Mesendoderm (in vitro differentiated cells): ENCODE results near the gene NAV2.

ENCODE experiments used
- DNase-seq: peaks from one replicate; pipeline ENCODE4 v3.0.0; 2013
- H2AK5ac ChIP-seq: 2 replicates; pipeline ENCODE4 v1.6.1; 2013; ENCODE audit warnings: low read length, inconsistent platforms
- H2BK120ac ChIP-seq: 2 replicates; pipeline ENCODE4 v1.6.1; 2013; ENCODE audit warnings: low read depth, mild to moderate bottlenecking, low read length, moderate library complexity, mixed read lengths
- H2BK15ac ChIP-seq: replicated peaks from 2 replicates; pipeline ENCODE4 v1.6.1; 2013; ENCODE audit warnings: low read depth, mild to moderate bottlenecking, moderate library complexity
- H2BK5ac ChIP-seq: 2 replicates; pipeline ENCODE4 v1.6.1; 2013; ENCODE audit warnings: low read length, inconsistent platforms
- H3K18ac ChIP-seq: 2 replicates; pipeline ENCODE4 v1.6.1; 2013; ENCODE audit warnings: mild to moderate bottlenecking, low read length, mixed read lengths
- H3K23ac ChIP-seq: one replicate; pipeline ENCODE4 v1.6.1; 2013; ENCODE audit warnings: low read length
- H3K27ac ChIP-seq: 2 replicates; pipeline ENCODE4 v1.5.1; 2013; ENCODE audit warnings: low read depth, mild to moderate bottlenecking, inconsistent platforms, low read length, moderate library complexity
- H3K27me3 ChIP-seq: 2 replicates; pipeline ENCODE4 v1.6.1; 2013; ENCODE audit warnings: low read length, control low read depth, mild to moderate bottlenecking, inconsistent platforms; ENCODE audit not compliant: insufficient read depth, poor library complexity
- H3K36me3 ChIP-seq: 2 replicates; pipeline ENCODE4 v1.6.1; 2013; ENCODE audit warnings: low read length, inconsistent platforms; ENCODE audit not compliant: control insufficient read depth, insufficient read depth
- H3K4ac ChIP-seq: one replicate; pipeline ENCODE4 v1.6.1; 2013; ENCODE audit warnings: low read depth, mild to moderate bottlenecking, low read length, moderate library complexity
- H3K4me1 ChIP-seq: 2 replicates; pipeline ENCODE4 v1.6.1; 2013; ENCODE audit warnings: low read depth, low read length, inconsistent platforms; ENCODE audit not compliant: control insufficient read depth
- H3K4me2 ChIP-seq: 2 replicates; pipeline ENCODE4 v1.6.1; 2013; ENCODE audit warnings: low read length
- H3K4me3 ChIP-seq: 2 replicates; pipeline ENCODE4 v1.5.1; 2013; ENCODE audit warnings: mild to moderate bottlenecking, low read length
- H3K56ac ChIP-seq: one replicate; pipeline ENCODE4 v1.6.1; 2013; ENCODE audit warnings: low read length
- H3K79me1 ChIP-seq: 2 replicates; pipeline ENCODE4 v1.6.1; 2013; ENCODE audit warnings: low read length, inconsistent platforms
- H3K79me2 ChIP-seq: 2 replicates; pipeline ENCODE4 v1.6.1; 2013; ENCODE audit warnings: mild to moderate bottlenecking, low read length; ENCODE audit not compliant: control insufficient read depth, insufficient read depth
- H3K9ac ChIP-seq: 2 replicates; pipeline ENCODE4 v1.6.1; 2013; ENCODE audit warnings: low read length, inconsistent platforms
- H4K5ac ChIP-seq: one replicate; pipeline ENCODE4 v1.6.1; 2013; ENCODE audit warnings: low read length
- H4K8ac ChIP-seq: one replicate; pipeline ENCODE4 v1.6.1; 2013; ENCODE audit warnings: low read depth, mild to moderate bottlenecking, control low read depth, low read length, moderate library complexity
- WGBS: extraction: QIAGEN DNeasy Blood & Tissue Kit; methylation state at CpG from one replicate; pipeline ENCODE4 v1.1.7; 2013; ENCODE audit warnings: low lambda C conversion rate, missing lambda C conversion rate; ENCODE audit not compliant: insufficient coverage; ENCODE audit errors: extremely low coverage; 5-methylcytosine and 5-hydroxymethylcytosine counted together

NAV2 gene

GRCh38 chr11:19739872-19740271 is 27.2 kb downstream of the NAV2 start:
- Histone ChIP-seq H3K9ac (peak overlapping the region; percentile 20), H3K79me2 (no peaks in the 10 kb centered on the region), H2AK5ac (no peak overlapping the region), H3K4me3 (no peak overlapping the region), H4K8ac (no peak overlapping the region), H2BK120ac (no peak overlapping the region), H3K23ac (no peak overlapping the region), H3K27me3 (no peaks in the 10 kb centered on the region), H2BK15ac (no peak overlapping the region), H3K18ac (peak overlapping the region; percentile 52), H3K56ac (no peak overlapping the region), H2BK5ac (no peak overlapping the region), H3K4me2 (no peak overlapping the region), H3K4ac (no peak overlapping the region), H3K79me1 (no peaks in the 10 kb centered on the region), H3K4me1 (peaks cover 1% of the 10 kb centered on the region), H4K5ac (no peak overlapping the region), H3K27ac (no peak overlapping the region), H3K36me3 (no peaks in the 10 kb centered on the region)
- WGBS, result no CpG with 5 or more reads among the region's 4 CpGs
- peak; percentile 60 for DNase-seq

- H4K8ac ChIP-seq, result no peak overlapping the region
- no peak overlapping the region for H2AK5ac ChIP-seq
- DNase-seq, result peak; percentile 45
- H2BK5ac ChIP-seq, result no peak overlapping the region
- no peaks in the 10 kb centered on the region for H3K36me3 ChIP-seq
- WGBS, result no CpG with 5 or more reads among the region's 1 CpG
- H3K4ac ChIP-seq, result no peak overlapping the region
- H3K79me2 ChIP-seq, result no peaks in the 10 kb centered on the region
- H2BK15ac ChIP-seq, result no peak overlapping the region
- H4K5ac ChIP-seq, result no peak overlapping the region
- H3K4me2 ChIP-seq, result no peak overlapping the region
- peaks cover 1% of the 10 kb centered on the region for H3K4me1 ChIP-seq
- H2BK120ac ChIP-seq, result no peak overlapping the region
- H3K4me3 ChIP-seq, result no peak overlapping the region
- H3K18ac ChIP-seq, result no peak overlapping the region
- no peak overlapping the region for H3K56ac ChIP-seq
- H3K79me1 ChIP-seq, result no peaks in the 10 kb centered on the region
- H3K27ac ChIP-seq, result no peak overlapping the region
- H3K9ac ChIP-seq, result no peak overlapping the region
- no peak overlapping the region for H3K23ac ChIP-seq
- H3K27me3 ChIP-seq, result no peaks in the 10 kb centered on the region
Observed at GRCh38 chr11:19740586-19740985, 27.9 kb downstream of the NAV2 start.

GRCh38 chr11:19742588-19743292 is 30.1 kb downstream of the NAV2 start:
- no peak overlapping the region for H3K4ac ChIP-seq
- H3K18ac ChIP-seq, result no peak overlapping the region
- no peak overlapping the region for H3K27ac ChIP-seq
- no peak overlapping the region for H2BK5ac ChIP-seq
- H2AK5ac ChIP-seq, result no peak overlapping the region
- no peaks in the 10 kb centered on the region for H3K27me3 ChIP-seq
- no peak overlapping the region for H3K56ac ChIP-seq
- no peak overlapping the region for H4K8ac ChIP-seq
- no peaks in the 10 kb centered on the region for H3K79me1 ChIP-seq
- no peak overlapping the region for H3K4me3 ChIP-seq
- no peak overlapping the region for H2BK15ac ChIP-seq
- H4K5ac ChIP-seq, result no peak overlapping the region
- H3K23ac ChIP-seq, result no peak overlapping the region
- DNase-seq, result peak; percentile 86
- no peak overlapping the region for H3K9ac ChIP-seq
- no peaks in the 10 kb centered on the region for H3K36me3 ChIP-seq
- H2BK120ac ChIP-seq, result no peak overlapping the region
- no peak overlapping the region for H3K4me2 ChIP-seq
- no peaks in the 10 kb centered on the region for H3K79me2 ChIP-seq
- WGBS, result no CpG with 5 or more reads among the region's 2 CpGs
- peaks cover 1% of the 10 kb centered on the region for H3K4me1 ChIP-seq

- Histone ChIP-seq H3K79me1 (no peaks in the 10 kb centered on the region), H3K4me2 (no peak overlapping the region), H4K5ac (no peak overlapping the region), H3K4me1 (peaks cover 1% of the 10 kb centered on the region), H3K36me3 (no peaks in the 10 kb centered on the region), H4K8ac (no peak overlapping the region), H3K27ac (no peak overlapping the region), H3K56ac (no peak overlapping the region), H3K4me3 (no peak overlapping the region), H3K27me3 (no peaks in the 10 kb centered on the region), H3K9ac (no peak overlapping the region), H3K4ac (no peak overlapping the region), H2BK5ac (no peak overlapping the region), H2AK5ac (no peak overlapping the region), H3K79me2 (no peaks in the 10 kb centered on the region), H2BK15ac (no peak overlapping the region), H3K18ac (no peak overlapping the region), H3K23ac (no peak overlapping the region), H2BK120ac (no peak overlapping the region)
- no CpG with 5 or more reads among the region's 4 CpGs for WGBS
- no peak for DNase-seq
Observed at GRCh38 chr11:19743622-19744021, 31.0 kb downstream of the NAV2 start.

DNA sequence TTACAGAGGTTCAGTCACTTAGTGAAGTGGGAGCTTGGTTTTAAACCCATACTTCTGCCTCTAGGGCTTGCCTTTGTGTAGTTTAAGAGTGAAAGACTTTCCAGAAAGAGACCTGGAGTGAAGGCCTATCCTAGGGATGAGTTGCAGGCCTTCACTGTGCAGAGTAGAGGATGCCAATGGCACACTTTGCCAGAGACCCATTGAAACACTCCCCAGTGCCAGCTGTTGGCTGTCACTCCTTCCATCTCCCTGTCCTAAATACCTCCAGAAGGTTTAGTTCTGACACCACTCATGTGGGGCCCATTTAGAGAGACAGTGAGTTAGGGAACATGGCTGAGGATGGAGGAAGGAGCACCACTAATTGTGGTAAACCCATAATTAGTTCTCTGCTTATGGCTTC is 31.5 kb downstream of the NAV2 start:
- Histone ChIP-seq H3K79me1 (no peaks in the 10 kb centered on the region), H3K4me1 (peaks cover 1% of the 10 kb centered on the region), H3K4me2 (no peak overlapping the region), H2BK120ac (no peak overlapping the region), H3K36me3 (no peaks in the 10 kb centered on the region), H3K79me2 (no peaks in the 10 kb centered on the region), H3K18ac (no peak overlapping the region), H3K27me3 (no peaks in the 10 kb centered on the region), H3K23ac (no peak overlapping the region), H4K5ac (no peak overlapping the region), H2BK15ac (no peak overlapping the region), H4K8ac (no peak overlapping the region), H3K9ac (no peak overlapping the region), H3K56ac (no peak overlapping the region), H2AK5ac (no peak overlapping the region), H2BK5ac (no peak overlapping the region), H3K4ac (no peak overlapping the region), H3K27ac (no peak overlapping the region), H3K4me3 (no peak overlapping the region)
- DNase-seq, result no peak

DNA sequence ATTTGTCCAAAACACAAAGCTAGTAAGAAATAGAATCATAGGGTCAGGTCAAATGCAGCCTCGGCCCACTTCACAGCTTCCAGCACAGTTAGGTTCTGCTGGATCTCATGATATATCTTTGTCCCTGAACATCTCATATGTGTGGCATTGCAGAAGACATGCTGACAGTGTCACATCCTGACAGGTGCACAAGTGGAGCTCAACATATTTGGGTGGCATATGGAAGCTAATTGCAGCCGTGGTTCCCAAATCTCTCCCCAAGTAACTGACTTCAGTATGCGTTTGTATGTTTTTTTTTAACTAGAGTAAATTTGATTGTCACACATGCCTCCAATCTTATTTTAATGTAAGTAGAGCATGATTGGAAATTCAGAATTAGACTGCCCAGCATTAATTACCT is 33.4 kb downstream of the NAV2 start:
- Histone ChIP-seq H3K56ac (no peak overlapping the region), H2AK5ac (no peak overlapping the region), H3K18ac (no peak overlapping the region), H2BK5ac (no peak overlapping the region), H2BK120ac (no peak overlapping the region), H4K8ac (no peak overlapping the region), H3K4ac (no peak overlapping the region), H3K36me3 (no peaks in the 10 kb centered on the region), H3K79me1 (no peaks in the 10 kb centered on the region), H3K4me3 (no peak overlapping the region), H4K5ac (no peak overlapping the region), H3K23ac (no peak overlapping the region), H3K79me2 (no peaks in the 10 kb centered on the region), H3K27ac (no peak overlapping the region), H3K9ac (no peak overlapping the region), H3K27me3 (no peaks in the 10 kb centered on the region), H3K4me1 (no peaks in the 10 kb centered on the region), H3K4me2 (no peak overlapping the region), H2BK15ac (no peak overlapping the region)
- WGBS, result no CpG with 5 or more reads among the region's 3 CpGs
- DNase-seq, result no peak
